H1 (cell line): ENCODE data around the gene CNOT6. TPM values are rescaled to one million over a fixed set of nuclear protein-coding genes. Genes with fewer than 3 reads are reported as not detected.

Experiments
- CTCF ChIA-PET: fragments of 300-600 bp; sonication (Branson Sonifier 250); formaldehyde crosslinking; loops from one replicate; lab custom pipeline; 2021; ENCODE audit not compliant: partially characterized antibody; lab: Charles Lee
- POLR2A ChIA-PET: fragments of 300-600 bp; sonication (Branson Sonifier 250); formaldehyde crosslinking; loops from one replicate; lab custom pipeline; 2021; ENCODE audit warnings: inconsistent platforms; ENCODE audit not compliant: partially characterized antibody; lab: Charles Lee
- DNase-seq, 2 experiments: peaks; one replicate each; pipeline versions ENCODE4 v3.0.0 to v3.0.0-alpha.2; 2010 to 2022; ENCODE audit warnings: low spot score in 2 of 2, low read depth in 1 of 2, mixed read lengths in 1 of 2
- FAIRE-seq: peaks from 2 replicates; lab custom pipeline; 2011; peaks lifted over from hg19 to GRCh38; lab: Jason Lieb, UNC
- H2AFZ ChIP-seq: 2 replicates; pipeline ENCODE4 v1.8.1; 2012; ENCODE audit warnings: low read length, inconsistent platforms
- H2AK5ac ChIP-seq: 2 replicates; pipeline ENCODE4 v1.6.1; 2013; ENCODE audit warnings: low read depth, low read length
- H2BK120ac ChIP-seq: replicated peaks from 2 replicates; pipeline ENCODE3; 2013; ENCODE audit warnings: low read depth, low read length, inconsistent platforms
- H2BK12ac ChIP-seq: 2 replicates; pipeline ENCODE4 v1.6.1; 2013; ENCODE audit warnings: low read depth, low read length
- H2BK15ac ChIP-seq: 2 replicates; pipeline ENCODE4 v1.6.1; 2013; ENCODE audit warnings: low read length
- H2BK20ac ChIP-seq: 2 replicates; pipeline ENCODE4 v1.6.1; 2013; ENCODE audit warnings: low read length
- H2BK5ac ChIP-seq: 2 replicates; pipeline ENCODE4 v1.6.1; 2013; ENCODE audit warnings: low read depth, low read length
- H3K14ac ChIP-seq: 2 replicates; pipeline ENCODE4 v1.6.1; 2013; ENCODE audit warnings: inconsistent platforms; ENCODE audit not compliant: insufficient read length
- H3K18ac ChIP-seq: 2 replicates; pipeline ENCODE4 v1.6.1; 2013; ENCODE audit warnings: low read length; ENCODE audit errors: extremely low read depth
- H3K23ac ChIP-seq: 2 replicates; pipeline ENCODE4 v1.6.1; 2013; ENCODE audit warnings: inconsistent platforms; ENCODE audit not compliant: insufficient read length
- H3K23me2 ChIP-seq: 2 replicates; pipeline ENCODE4 v1.6.1; 2013; ENCODE audit warnings: low read depth, low read length
- H3K27ac ChIP-seq: 2 replicates; pipeline ENCODE4 v1.6.1; 2011; ENCODE audit warnings: low read depth, low read length, inconsistent platforms
- H3K27me3 ChIP-seq, 4 experiments: replicated peaks in 1 of 4; 1 replicate in 1 of 4; 2 replicates in 3 of 4; pipeline versions ENCODE4 v1.6.1 to v1.8.1; 2011 to 2013; ENCODE audit warnings: low read length in 3 of 4, mild to moderate bottlenecking in 3 of 4, inconsistent platforms in 2 of 4, mixed read lengths in 2 of 4, moderate library complexity in 1 of 4; ENCODE audit not compliant: control insufficient read depth in 3 of 4, insufficient read depth in 3 of 4; ENCODE audit errors: extremely low read depth in 1 of 4
- H3K36me3 ChIP-seq, 4 experiments: 2 replicates each; pipeline versions ENCODE4 v1.6.1 to v1.8.1; 2011 to 2013; ENCODE audit warnings: mild to moderate bottlenecking in 4 of 4, low read length in 3 of 4, moderate library complexity in 2 of 4, control low read depth in 1 of 4, inconsistent platforms in 1 of 4; ENCODE audit not compliant: insufficient read depth in 4 of 4, control insufficient read depth in 2 of 4
- H3K4ac ChIP-seq: replicated peaks from 2 replicates; pipeline ENCODE3; 2013; ENCODE audit warnings: low read length, low read depth, mixed read lengths, inconsistent platforms; ENCODE audit not compliant: insufficient read length
- H3K4me1 ChIP-seq, 4 experiments: replicated peaks in 1 of 4; 1 replicate in 1 of 4; 2 replicates in 3 of 4; pipeline versions ENCODE4 v1.6.1 to v1.8.1; 2011 to 2013; ENCODE audit warnings: low read length in 3 of 4, inconsistent platforms in 2 of 4, mixed read lengths in 1 of 4; ENCODE audit not compliant: insufficient read depth in 4 of 4, control insufficient read depth in 3 of 4
- H3K4me2 ChIP-seq, 2 experiments: 2 replicates each; pipeline versions ENCODE4 v1.6.1 to v1.8.1; 2011 to 2013; ENCODE audit warnings: low read depth in 2 of 2, low read length in 2 of 2, control low read depth in 1 of 2, inconsistent platforms in 1 of 2, mild to moderate bottlenecking in 1 of 2; ENCODE audit not compliant: insufficient read depth in 1 of 2
- H3K4me3 ChIP-seq, 4 experiments: fragments of 200-600, 300-600 bp in 1 of 4; sonication (generic), shearing (Covaris generic), sonication (Bioruptor Twin) in 1 of 4; 2 replicates each; pipeline versions ENCODE4 v1.5.1 to v1.8.1; 2011 to 2016; ENCODE audit warnings: low read length in 4 of 4, low read depth in 3 of 4, control low read depth in 2 of 4, inconsistent platforms in 2 of 4, mild to moderate bottlenecking in 2 of 4, mixed read lengths in 1 of 4, moderate library complexity in 1 of 4; ENCODE audit not compliant: insufficient read depth in 2 of 4; ENCODE audit errors: extremely low read depth in 1 of 4
- H3K56ac ChIP-seq: replicated peaks from 2 replicates; pipeline ENCODE3; 2013; ENCODE audit warnings: low read depth, mild to moderate bottlenecking, mixed read lengths, low read length, inconsistent platforms; ENCODE audit not compliant: insufficient read length
- H3K79me1 ChIP-seq: 2 replicates; pipeline ENCODE4 v1.6.1; 2013; ENCODE audit warnings: low read depth, low read length, control low read depth
- H3K79me2 ChIP-seq, 2 experiments: 2 replicates each; pipeline versions ENCODE4 v1.6.1 to v1.8.1; 2012 to 2013; ENCODE audit warnings: low read length in 2 of 2, mild to moderate bottlenecking in 2 of 2, inconsistent platforms in 1 of 2; ENCODE audit not compliant: insufficient read depth in 2 of 2, control insufficient read depth in 1 of 2
- H3K9ac ChIP-seq, 4 experiments: replicated peaks in 1 of 4; 1 replicate in 1 of 4; 2 replicates in 3 of 4; pipeline versions ENCODE4 v1.6.1 to v1.8.1; 2011 to 2013; ENCODE audit warnings: low read depth in 3 of 4, low read length in 3 of 4, control low read depth in 2 of 4, mild to moderate bottlenecking in 2 of 4, moderate library complexity in 2 of 4, inconsistent platforms in 1 of 4; ENCODE audit errors: extremely low read depth in 1 of 4
- H3K9me3 ChIP-seq, 2 experiments: 2 replicates each; pipeline versions ENCODE4 v1.6.1 to v1.8.1; 2012 to 2013; ENCODE audit warnings: mild to moderate bottlenecking in 2 of 2, moderate library complexity in 2 of 2, control low read depth in 1 of 2, inconsistent platforms in 1 of 2, low read depth in 1 of 2, low read length in 1 of 2, mixed read lengths in 1 of 2; ENCODE audit not compliant: insufficient read depth in 2 of 2
- H4K20me1 ChIP-seq, 2 experiments: replicated peaks in 1 of 2; 2 replicates each; pipeline versions ENCODE3 to v1.8.1; 2011 to 2013; ENCODE audit warnings: inconsistent platforms in 2 of 2, low read length in 2 of 2, mild to moderate bottlenecking in 1 of 2; ENCODE audit not compliant: insufficient read depth in 2 of 2, control insufficient read depth in 1 of 2
- H4K5ac ChIP-seq: 2 replicates; pipeline ENCODE4 v1.6.1; 2013; ENCODE audit warnings: low read length, low read depth, mixed read lengths, inconsistent platforms; ENCODE audit not compliant: insufficient read length
- H4K8ac ChIP-seq: 2 replicates; pipeline ENCODE4 v1.8.0; 2013; ENCODE audit warnings: mild to moderate bottlenecking, moderate library complexity, low read length, inconsistent platforms; ENCODE audit not compliant: insufficient read depth; ENCODE audit errors: extremely low read depth
- H4K91ac ChIP-seq: replicated peaks from 2 replicates; pipeline ENCODE3; 2013; ENCODE audit warnings: low read length, mixed read lengths, inconsistent platforms; ENCODE audit not compliant: insufficient read length
- CBX5 ChIP-seq: fragments of 300-800, 300-1000 bp; sonication (generic); IDR thresholded peaks from 2 replicates; pipeline ENCODE4 v1.7.1; 2016; ENCODE audit warnings: antibody characterized with exemption, low read length, low read depth
- CTBP2 ChIP-seq: IDR thresholded peaks from 2 replicates; pipeline ENCODE4 v1.7.0; 2011; ENCODE audit warnings: borderline replicate concordance, mild to moderate bottlenecking, moderate library complexity, mixed read lengths, low read length; ENCODE audit not compliant: insufficient read depth, insufficient read length
- EP300 ChIP-seq, 2 experiments: IDR thresholded peaks; 1 replicate in 1 of 2; 2 replicates in 1 of 2; pipeline ENCODE4 v1.6.1; 2011 to 2012; ENCODE audit warnings: low read depth in 2 of 2, low read length in 2 of 2, mild to moderate bottlenecking in 2 of 2, borderline replicate concordance in 1 of 2, inconsistent platforms in 1 of 2, moderate library complexity in 1 of 2
- FOSL1 ChIP-seq: IDR thresholded peaks from 2 replicates; pipeline ENCODE4 v1.6.1; 2011; ENCODE audit warnings: mild to moderate bottlenecking, low read depth, low read length, moderate library complexity; ENCODE audit not compliant: insufficient read depth
- HDAC6 ChIP-seq: IDR thresholded peaks from one replicate; pipeline ENCODE4 v1.7.1; 2012; ENCODE audit warnings: low read depth, mild to moderate bottlenecking, inconsistent platforms, low read length, moderate library complexity
- JUND ChIP-seq: IDR thresholded peaks from 2 replicates; pipeline ENCODE4 v1.6.1; 2011; ENCODE audit warnings: mild to moderate bottlenecking, improper control_type of control experiment, low read length
- KDM1A ChIP-seq: fragments of 200-600, 300-600 bp; sonication (generic); IDR thresholded peaks from 2 replicates; pipeline ENCODE4 v1.7.1; 2016; ENCODE audit warnings: mild to moderate bottlenecking, low read length, borderline replicate concordance
- KDM5A ChIP-seq: fragments of 200-600 bp; IDR thresholded peaks from 2 replicates; pipeline ENCODE4 v1.7.1; 2012; ENCODE audit warnings: mild to moderate bottlenecking, low read length, inconsistent platforms, mixed read lengths
- MAFK ChIP-seq: IDR thresholded peaks from 2 replicates; pipeline ENCODE4 v1.6.1; 2012; ENCODE audit warnings: low read depth, mild to moderate bottlenecking, improper control_type of control experiment, low read length
- NANOG ChIP-seq: IDR thresholded peaks from 2 replicates; pipeline ENCODE4 v1.6.1; 2011; ENCODE audit warnings: low read length, low read depth, mild to moderate bottlenecking, inconsistent platforms; ENCODE audit not compliant: insufficient read depth, poor library complexity, severe bottlenecking
- RBBP5 ChIP-seq: IDR thresholded peaks from 2 replicates; pipeline ENCODE4 v1.7.1; 2012; ENCODE audit warnings: low read depth, mild to moderate bottlenecking, inconsistent platforms, low read length, moderate library complexity, borderline replicate concordance
- SIRT6 ChIP-seq: IDR thresholded peaks from one replicate; pipeline ENCODE4 v1.7.1; 2012; ENCODE audit warnings: low read length, inconsistent platforms
- SIX5 ChIP-seq: IDR thresholded peaks from 2 replicates; pipeline ENCODE4 v1.6.1; 2011; ENCODE audit warnings: mild to moderate bottlenecking, low read depth, low read length
- TCF12 ChIP-seq: IDR thresholded peaks from 2 replicates; pipeline ENCODE4 v1.6.1; 2011; ENCODE audit warnings: low read depth, mild to moderate bottlenecking, low read length
- WGBS, 2 experiments: shearing (Covaris generic) in 1 of 2; methylation state at CpG; one replicate each; pipeline versions ENCODE4 v1.1.6 to v1.1.7; 2013 to 2015; ENCODE audit warnings: low lambda C conversion rate in 2 of 2, mixed read lengths in 2 of 2, inconsistent platforms in 1 of 2, low coverage in 1 of 2, missing lambda C conversion rate in 1 of 2; ENCODE audit not compliant: insufficient replicate concordance in 2 of 2, insufficient coverage in 1 of 2, insufficient read length in 1 of 2; ENCODE audit errors: extremely low coverage in 1 of 2, missing lambda C conversion rate in 1 of 2; 5-methylcytosine and 5-hydroxymethylcytosine counted together
- polyA plus RNA-seq, 7 experiments: library from polyadenylated mRNA; depleted of rRNA in 3 of 7; stranded (reverse) in 5 of 7; unstranded in 2 of 7; fragments of >200 nt in 5 of 7; fragments of 200-250 nt in 2 of 7; gene quantifications; 1 replicate in 5 of 7; 2 replicates in 1 of 7; 4 replicates in 1 of 7; pipeline versions ENCODE4 v1.2.1 to v1.2.3, GENCODE V29; 2011 to 2013; ENCODE audit warnings: missing spikeins in 2 of 7, mixed read lengths in 2 of 7
- total RNA-seq: library from RNA; stranded (reverse); fragmentation: NEBNext Ultra II Directional; extraction: Animal tissue kit (Norgen Biotek cat#: 25700); gene quantifications from 2 replicates; pipeline ENCODE4 v1.2.1, GENCODE V29; 2021

CNOT6 gene
- total and polyA plus RNA-seq, 2 of the 8 experiments (the other 6 are each of a cell fraction or from before 2014, with no cell fraction given), result 10.7 to 45.4 TPM

- peaks cover 15 to 29% (median 25%) of the 10 kb centered on the region in 4 experiments for H3K27me3 ChIP-seq
Measured at GRCh38 chr5:180586204-180586603, 92.0 kb downstream of the CNOT6 start.

More at GRCh38 chr5:180586204-180586603, 92.0 kb downstream of the CNOT6 start:
- ChIA-PET CTCF (no interaction called here), POLR2A (no interaction called here)
- H2BK15ac ChIP-seq, result no peak overlapping the region
- no peak overlapping the region for H2AK5ac ChIP-seq
- no peak overlapping the region for H3K4me2 ChIP-seq
- H4K20me1 ChIP-seq, result peaks cover 0 to 1% of the 10 kb centered on the region in 2 experiments
- FAIRE-seq (no peak), DNase-seq (no peak)
- no peak overlapping the region for H2BK20ac ChIP-seq
- H4K5ac ChIP-seq, result no peak overlapping the region
- 81% methylated on average over 3 of the region's 3 CpGs; no CpG with 5 or more reads in 1 of the 2 experiments for WGBS, 2 experiments
- H3K4me3 ChIP-seq, result no peak overlapping the region
- no peak overlapping the region for H4K91ac ChIP-seq
- no peak overlapping the region for H2BK5ac ChIP-seq
- no peaks in the 10 kb centered on the region; a peak in 1 of 8 replicates for H3K36me3 ChIP-seq
- H3K79me2 ChIP-seq, result no peaks in the 10 kb centered on the region
- no peak overlapping the region for H2BK12ac ChIP-seq
- no peak overlapping the region for H3K23ac ChIP-seq
- H3K79me1 ChIP-seq, result no peaks in the 10 kb centered on the region
- no peak overlapping the region for H3K4ac ChIP-seq
- no peak overlapping the region for H2BK120ac ChIP-seq
- H3K14ac ChIP-seq, result no peak overlapping the region
- no peak overlapping the region for H3K27ac ChIP-seq
- peaks cover 11% of the 10 kb centered on the region; the same call in 1 of the 2 replicates for H3K23me2 ChIP-seq
- H3K56ac ChIP-seq, result no peak overlapping the region
- TF ChIP-seq CBX5 (no peak), EP300 (IDR thresholded peaks at IDR 0.05; ENCODE audit: borderline replicate concordance in 1 of 2, low read depth in 2 of 2, low read length in 2 of 2) (no peak), KDM1A (no peak), SIX5 (no peak), RBBP5 (no peak), SIRT6 (no peak), KDM5A (no peak), HDAC6 (no peak), NANOG (no peak), JUND (no peak), FOSL1 (no peak), TCF12 (no peak), MAFK (no peak), CTBP2 (no peak)
- H3K4me1 ChIP-seq, result peaks cover 0 to 7% (median 3%) of the 10 kb centered on the region in 4 experiments; a peak in 5 of 7 replicates
- no peaks in the 10 kb centered on the region for H3K9me3 ChIP-seq
- H3K9ac ChIP-seq, result no peak overlapping the region
- H4K8ac ChIP-seq, result no peak overlapping the region
- H3K18ac ChIP-seq, result no peak overlapping the region
- no peak overlapping the region for H2AFZ ChIP-seq
